Fibroblast of gingiva (primary cell): ENCODE results near the gene ASF1B.

Experiments
- DNase-seq: peaks from one replicate; pipeline ENCODE4 v3.0.0-alpha.2; 2011; ENCODE audit warnings: low read depth

Gene ASF1B

DNA sequence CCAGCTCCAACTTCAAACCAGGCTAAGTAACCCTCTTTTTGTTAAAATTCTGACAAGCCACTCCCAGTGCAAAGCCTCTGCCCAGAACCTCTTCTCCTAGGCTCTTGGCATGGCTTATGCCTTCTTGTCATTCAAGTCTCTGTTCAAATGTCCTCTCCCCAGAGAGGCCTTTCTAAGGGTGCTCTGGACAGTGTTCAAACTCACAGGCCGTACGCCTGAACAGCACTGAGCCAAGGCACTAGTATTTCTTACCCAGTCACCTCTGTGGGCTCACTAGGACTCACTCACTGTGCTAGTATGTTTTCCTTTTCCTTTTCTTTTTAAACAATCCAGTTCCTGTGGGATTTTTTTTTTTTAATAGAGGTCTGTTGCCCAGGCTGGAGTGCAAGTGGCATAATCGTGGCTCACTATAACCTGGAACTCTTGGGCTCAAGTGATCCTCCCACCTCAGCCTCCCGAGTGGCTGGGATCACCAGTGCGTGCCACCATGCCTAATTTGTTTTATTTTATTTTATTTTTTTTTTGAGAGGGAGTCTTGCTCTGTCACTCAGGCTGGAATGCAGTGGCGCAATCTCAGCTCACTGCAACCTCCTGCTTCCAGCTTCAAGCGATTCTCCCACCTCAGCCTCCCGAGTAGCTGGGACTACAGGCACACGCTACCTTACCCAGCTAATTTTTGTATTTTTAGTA, 2.3 kb upstream of the ASF1B start:
- no peak for DNase-seq

DNA sequence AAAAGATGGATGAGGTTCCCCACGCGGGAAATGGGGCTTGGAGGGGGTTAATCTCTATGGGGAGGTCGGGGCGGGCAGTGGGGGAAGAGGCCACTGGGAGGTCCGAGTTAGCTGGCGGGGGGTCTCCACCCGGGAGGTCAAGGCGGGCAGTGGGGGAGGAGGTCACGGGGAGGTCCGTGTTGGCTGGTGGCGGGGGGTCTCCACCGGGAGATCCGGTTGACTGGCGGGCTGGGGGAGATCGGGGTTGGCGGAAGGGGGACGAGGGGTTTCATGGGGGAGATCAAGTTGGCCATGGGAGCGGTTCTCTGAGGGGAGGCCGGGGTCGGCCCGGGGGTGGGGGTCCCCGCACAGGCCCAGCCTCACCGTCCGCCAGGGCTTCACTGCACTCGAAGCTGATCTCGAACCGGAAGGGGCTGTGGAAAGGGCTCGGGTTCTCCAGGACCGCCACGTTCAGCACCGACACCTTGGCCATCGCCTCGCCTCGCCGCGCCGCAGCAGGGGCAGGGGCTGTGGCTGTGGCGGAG, 342 bp downstream of the ASF1B start:
- no peak for DNase-seq

DNA sequence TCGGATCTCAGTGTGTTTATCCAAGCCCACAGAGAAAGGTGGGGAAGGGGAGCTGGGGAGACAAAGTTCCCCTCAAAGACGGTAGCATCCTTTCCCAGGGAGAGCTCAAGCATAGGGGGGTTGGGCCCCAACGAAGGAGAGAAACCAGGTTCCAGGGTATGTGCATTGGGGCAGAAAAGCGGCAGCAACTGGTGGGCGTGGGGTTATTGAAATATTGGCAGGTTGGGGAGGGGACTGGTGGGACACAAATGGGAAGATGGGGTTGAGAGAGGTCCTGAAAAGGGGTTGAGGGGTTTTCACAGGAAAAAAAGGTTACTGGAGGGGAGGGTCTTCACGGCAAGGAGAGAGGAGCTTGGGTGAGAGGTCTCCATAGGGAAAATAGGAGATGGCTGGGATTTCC, 1.0 kb downstream of the ASF1B start:
- no peak for DNase-seq

DNA sequence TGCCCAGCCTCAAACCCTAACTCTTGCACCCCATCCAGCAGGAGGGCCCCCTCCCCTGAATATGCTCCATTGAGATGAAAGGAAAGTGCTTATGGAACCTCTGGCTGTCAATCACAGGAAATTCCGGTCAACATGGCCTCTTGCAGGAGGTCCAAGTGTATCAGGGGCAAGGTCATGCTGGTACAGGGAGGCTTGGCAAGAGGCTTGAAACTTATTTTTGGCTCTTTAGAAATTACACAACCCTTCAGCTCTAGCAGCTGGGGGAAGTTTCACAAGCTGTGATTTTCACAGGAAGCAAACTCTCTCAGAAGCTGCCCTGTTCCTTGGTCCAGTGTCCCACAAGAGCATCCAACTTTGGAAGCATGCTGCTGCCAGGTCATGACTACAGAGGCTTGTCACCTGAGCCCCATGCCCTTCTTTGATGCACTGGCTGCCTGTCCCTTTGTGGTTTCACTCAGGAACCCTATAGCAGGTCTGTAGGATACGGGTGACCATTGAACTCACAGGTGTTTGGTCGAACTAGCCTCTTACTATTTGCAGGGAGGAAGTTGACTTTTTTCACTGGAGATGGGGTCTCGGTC, 8.4 kb downstream of the ASF1B start:
- DNase-seq, result peak; percentile 66

DNA sequence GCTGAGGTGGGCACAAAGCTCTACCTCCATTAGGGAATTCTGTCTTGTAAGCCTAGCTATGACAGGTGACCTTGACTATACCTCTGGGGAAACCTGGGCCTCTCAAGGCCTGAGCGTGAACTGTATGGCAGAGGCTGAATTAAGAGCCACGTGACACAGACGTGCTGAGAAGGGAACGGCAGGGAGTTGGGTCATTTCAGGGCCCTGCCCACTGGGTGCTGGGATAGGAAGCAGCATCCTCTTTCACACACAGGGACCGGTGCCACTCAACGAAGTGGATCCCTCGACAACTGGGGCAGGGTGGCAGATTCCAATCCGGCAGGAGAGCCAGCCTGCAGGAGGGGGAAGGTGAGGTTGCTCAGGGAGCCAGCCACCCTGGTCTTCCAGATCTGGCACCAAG, 9.2 kb downstream of the ASF1B start:
- DNase-seq, result no peak

DNA sequence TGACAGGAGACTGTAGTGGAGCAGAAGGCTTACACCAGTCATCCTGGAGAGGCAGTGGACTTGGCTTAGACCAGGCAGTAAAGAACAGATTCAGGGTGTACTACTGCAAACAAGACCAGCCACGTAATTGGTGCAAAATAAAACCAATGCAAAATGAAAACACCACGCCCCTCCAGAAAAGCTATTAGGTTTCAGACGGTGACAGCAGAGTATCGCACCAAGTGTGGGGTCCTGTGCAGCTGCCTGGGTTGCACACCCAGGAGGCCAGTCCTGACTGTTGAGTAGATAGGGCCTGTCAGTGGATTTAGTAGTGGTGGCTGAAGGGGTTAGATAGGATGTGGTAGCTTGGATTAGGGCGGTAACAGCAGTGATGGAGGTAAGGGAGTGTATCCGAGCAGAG, 13.5 kb downstream of the ASF1B start:
- DNase-seq, result no peak

DNA sequence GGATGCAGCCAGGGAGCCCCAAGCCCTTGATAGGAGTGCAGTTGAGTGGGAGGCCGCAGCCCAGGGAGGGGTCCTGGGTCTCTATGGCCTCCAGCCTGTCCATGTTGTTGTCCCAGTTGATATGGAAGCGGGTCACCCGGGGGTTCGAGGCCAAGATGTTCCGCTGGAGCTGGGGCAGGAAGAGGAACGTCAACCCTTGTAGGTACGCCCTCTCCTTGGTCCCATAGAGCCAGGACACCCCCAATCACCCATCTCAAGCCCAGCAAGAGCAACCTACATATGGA, 15.9 kb downstream of the ASF1B start:
- no peak for DNase-seq

DNA sequence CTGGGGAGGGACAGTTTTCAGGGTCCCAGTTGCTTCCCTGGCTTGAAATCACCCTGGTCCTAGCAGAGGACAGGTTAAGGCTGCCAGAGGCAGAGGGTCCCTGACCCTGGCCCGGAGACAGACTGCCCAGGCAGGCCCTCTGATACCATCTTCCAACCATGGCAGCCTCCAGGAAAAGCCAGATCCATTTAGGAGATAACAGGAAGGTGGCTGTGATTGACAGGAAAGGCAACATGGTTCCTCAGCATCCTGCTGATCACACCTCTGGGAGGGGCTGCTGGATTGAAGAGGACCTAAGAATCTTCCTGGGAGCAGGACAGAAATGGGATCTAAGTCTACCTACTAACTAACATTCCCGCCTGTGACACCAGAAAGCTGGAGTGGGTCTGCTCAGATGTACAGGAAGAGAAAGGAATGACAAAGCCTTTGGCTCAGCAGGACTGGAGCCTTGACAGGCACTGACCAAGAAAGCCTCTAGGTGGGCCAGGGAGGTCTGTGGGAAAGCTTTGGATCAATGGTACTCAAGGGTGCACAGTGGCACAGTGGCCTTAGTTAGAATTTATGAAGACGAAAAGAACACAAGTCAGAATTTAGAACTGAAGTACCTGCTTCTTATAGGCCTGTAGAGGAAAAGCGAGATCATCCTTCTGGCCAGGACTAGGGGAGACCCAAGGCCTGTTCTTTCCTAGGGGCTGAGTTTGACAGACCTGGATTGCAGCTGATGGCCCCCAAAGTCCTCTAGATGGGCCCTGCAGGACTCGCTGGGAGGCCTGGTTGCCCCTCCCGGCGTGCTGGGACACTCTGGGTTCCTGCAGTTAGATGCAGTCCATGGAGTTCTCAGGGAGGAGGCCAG, 16.5 kb downstream of the ASF1B start:
- DNase-seq, result no peak

DNA sequence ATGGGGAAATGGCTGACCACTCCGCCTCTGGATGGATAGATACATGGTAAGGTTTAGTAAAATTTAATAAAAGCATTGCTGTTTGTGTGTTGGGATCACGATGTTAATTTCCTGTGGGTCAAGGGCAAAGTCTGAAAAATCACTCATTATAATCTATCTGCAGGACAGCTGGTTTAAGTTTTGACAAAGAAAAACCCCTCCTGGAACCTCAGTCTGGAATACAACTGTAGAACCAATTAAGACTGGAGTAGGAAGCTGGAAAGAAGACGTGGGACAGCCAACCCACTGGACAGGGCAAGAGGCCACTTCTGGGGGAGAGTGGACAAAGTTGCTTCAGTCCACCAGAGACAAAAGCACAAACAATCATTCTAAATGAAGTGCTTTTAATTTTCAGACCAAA, 17.2 kb downstream of the ASF1B start:
- peak; percentile 15 for DNase-seq

DNA sequence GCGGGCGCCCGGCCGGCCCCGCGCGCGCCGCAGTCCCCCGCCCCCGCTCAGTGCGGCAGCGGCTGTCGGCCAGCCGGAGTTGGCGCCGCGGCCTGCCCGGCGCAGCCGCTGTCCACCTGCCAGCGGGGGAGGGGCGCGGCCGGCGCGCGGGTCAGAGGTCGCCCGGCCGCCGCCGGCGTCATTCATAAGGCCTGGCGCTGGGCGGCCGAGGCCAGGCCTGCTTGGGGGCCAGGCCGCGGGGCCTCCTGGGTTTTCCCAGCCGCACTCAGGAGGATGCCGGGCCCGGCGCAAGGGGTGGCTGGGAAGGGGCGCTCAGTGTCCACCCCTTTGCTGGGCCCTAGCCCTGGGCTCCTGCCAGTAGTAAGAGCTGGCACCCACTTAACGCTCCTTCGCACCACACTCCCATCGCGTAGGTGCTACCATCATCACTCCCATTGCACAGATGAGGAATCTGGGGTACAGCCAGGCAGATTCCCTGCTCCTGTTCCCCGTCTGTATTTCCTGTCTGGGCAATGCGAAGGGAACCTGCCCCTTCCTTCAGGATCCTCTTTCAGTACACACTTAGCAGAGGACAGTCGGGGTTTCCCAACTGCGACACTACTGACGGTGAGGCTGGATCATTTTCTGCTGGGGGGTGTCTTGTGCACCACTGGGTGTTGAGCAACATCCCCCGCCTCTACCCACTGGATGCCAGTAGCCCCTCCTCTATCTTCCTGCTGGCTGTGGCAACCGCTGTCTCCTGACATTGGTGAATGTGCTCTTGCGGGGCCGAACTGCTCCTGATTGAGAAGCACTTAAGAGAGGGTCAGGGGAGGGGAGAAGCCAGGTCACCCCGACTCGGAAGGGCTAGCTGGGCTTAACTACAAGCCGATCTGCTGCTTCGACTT, 18.0 kb downstream of the ASF1B start:
- DNase-seq, result peak; percentile 97

DNA sequence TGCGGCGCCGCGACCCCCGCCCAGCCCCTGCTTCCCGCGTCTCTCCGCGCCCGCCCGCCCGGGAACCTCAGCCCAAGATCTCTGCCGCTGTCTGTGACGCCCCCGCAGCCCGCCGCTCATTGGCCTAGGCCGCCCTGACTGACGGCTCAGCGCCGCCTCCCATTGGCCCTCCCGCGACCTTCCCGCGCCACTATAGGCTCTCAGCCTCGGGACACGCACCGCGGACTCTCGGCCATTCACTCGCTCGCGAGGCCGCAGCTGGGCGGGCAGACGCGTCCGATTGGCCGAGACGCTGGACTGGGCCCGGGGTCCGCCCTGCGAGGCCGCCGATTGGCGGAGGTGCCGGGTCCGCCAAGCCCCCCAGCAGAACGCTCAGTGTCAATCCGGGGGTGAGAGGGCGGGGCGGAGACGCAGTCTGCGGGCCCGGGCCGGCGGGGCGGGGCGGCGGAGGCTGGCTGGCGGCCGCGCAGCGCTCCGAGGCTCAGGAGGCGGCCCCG, 18.7 kb downstream of the ASF1B start, which contains the start of gene PRKACA:
Gene PRKACA (minus strand): TSS at position 95 of the 497 bp plus-strand sequence. CDS start 215 bp downstream, outside the sequence.
- DNase-seq, result peak; percentile 100

DNA sequence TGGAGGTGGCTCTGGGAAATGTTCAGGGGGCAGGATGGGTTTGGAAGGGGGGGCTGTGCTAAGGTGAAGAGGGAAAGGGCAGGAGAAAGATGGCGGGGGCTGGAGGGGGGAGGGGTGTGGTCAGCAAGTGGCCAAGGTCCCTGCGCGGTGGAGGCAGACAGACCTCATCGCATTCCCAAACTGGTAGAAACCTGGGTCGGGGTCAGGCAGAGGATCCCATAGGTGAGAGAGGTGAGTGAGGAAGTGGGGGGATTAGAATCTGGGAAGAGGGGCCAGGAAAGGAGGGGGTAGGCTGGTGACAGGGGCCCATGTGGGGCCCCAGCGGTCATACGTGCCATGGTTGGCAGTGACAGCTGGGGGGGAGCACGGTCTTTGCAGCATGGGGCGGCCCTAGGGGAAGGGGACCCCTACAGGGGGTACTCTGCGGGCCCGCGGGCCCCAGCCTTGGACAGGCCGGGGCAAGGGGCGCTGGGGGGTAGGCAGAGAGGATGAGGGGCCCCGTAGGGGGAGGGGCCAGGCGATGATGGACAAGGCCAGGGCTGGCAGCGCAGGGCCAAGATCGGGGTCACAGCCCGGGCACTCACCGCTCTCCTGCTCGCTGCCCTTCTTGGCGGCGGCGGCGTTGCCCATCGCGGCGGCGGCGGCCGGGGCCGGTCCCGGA, 19.3 kb downstream of the ASF1B start:
- no peak for DNase-seq

DNA sequence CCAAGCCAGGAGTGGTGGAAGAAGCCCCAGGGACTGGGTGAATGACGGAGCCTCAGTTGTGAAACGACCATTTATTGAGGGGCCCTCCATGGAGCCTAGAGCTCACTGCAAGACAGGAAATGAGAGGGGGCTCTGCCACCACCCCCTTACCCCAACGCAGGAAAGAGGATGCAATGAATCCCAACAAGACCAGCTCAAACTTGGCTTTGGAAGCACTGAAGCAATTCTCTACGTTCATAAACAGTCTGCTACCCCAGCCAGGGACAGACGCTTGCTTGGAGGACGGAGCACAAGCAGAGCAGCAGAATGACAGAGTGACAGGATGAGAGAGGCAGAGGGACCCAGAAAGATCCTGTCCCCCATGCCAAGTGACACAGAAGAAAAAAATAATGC, 19.9 kb downstream of the ASF1B start:
- no peak for DNase-seq

DNA sequence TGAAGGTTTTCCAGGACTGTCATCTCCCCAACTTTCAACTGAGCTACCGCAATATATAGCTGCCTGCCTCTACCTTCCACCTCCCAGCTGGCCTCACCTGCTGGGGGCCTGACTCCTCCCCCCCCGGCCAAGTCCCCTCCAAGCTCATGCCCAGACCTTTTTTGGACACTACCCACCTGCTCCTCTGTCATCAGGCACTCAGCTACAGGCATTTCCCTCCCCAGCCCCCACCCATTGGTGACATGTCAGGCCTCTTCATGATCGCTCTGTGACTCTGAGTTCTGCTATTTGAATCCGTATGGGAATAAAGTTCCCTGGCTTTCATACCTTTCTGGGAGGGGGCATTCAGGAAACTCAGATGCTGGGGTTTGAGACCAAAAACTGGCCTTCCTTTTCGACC, 20.6 kb downstream of the ASF1B start:
- no peak for DNase-seq

DNA sequence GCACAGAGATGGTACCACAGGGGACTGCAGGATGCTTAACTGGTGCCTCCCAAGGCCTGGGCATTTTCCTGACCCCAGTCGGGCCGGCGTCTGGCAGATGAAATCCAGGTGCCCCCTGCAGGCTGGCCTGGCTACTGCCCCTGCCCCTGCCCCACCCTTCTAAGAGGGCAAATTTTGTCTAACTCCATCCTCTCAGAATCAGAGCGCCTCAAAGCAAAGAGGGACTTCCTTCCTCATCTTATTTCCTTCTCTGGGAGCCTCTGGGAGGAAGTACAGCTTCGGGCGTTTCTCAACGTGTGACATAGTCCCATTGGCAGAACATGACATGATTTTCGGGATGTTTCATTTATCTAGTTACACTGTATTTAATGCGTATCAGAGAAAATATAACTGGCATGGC, 21.5 kb downstream of the ASF1B start:
- DNase-seq, result no peak

DNA sequence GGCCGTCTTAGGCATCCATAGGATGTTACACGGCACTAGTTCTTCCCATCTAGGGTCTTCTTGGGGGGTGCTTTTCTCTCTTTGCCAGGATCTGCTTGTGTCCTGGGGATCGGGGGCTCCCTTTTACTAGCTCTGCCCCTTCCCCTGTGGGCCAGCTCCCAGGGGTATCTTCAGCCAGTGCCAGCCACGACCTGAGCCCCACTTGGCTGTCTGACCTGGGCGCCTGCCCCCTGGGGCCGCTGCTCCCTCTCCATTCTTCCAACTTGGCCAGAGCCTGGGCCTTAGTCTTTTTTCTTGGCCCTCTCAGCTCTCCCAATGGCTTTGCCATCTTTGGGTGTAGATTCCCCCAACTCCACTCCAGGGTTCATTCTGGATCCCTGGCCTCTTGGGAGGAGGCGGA, 21.9 kb downstream of the ASF1B start:
- no peak for DNase-seq

DNA sequence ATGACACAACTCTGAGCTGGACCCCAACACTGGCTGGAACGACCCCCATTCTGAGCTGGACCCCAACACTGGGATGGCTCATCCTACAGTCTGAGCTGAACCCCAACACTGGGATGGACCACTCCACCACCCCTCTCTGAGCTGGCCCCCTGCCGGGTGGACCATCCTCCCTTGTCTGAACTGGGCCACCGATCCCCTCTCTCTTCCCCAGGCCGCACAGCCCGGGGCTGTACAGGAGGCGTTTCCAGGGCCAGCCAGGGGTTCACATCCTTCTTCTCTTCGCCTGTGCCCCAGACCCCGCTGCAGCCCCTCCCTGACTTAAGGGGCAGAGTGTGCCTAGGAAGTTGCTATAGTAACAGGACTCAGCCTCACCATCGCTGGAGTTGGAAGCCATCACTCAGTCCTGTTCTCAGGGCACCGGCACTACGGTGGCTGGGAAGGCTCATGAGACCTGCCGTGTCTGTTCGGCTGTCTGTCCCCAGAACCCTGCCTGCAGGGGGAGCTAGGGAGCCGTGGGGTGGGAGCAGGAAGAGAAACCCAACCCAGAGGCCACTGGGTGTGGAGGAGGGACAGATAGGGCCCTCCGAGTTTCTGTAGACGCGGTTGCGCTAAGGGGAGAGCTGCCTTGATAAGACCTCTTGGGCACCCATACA, 22.5 kb downstream of the ASF1B start:
- DNase-seq, result no peak

DNA sequence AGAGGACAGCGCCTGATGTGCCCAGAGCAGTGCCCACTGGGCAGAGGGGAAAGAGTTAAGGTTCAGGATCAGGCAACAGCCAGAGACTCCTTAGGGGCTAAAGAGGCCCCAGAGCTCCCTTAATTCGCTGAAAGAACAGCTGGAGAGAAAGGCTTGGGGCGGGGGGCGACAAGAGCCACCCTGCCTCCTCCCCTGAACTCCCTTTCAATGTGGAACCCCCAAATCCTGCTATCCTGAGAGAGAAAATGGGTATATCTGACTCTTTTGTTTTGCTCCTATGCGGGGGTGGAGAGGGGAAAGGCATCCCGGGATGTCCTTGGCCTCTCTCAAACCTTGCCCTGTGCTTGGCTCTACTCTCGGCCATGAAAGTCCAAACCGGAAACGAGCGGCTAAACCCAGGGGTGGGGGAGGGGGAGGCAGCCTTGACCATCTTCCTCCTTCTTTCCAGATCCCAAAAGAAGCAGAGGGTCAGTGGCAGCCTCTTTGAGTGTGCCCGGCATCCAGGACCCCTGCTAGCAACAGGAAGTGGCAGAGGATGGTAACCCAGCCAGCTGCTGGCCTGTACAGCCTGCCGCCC, 23.5 kb downstream of the ASF1B start:
- no peak for DNase-seq

DNA sequence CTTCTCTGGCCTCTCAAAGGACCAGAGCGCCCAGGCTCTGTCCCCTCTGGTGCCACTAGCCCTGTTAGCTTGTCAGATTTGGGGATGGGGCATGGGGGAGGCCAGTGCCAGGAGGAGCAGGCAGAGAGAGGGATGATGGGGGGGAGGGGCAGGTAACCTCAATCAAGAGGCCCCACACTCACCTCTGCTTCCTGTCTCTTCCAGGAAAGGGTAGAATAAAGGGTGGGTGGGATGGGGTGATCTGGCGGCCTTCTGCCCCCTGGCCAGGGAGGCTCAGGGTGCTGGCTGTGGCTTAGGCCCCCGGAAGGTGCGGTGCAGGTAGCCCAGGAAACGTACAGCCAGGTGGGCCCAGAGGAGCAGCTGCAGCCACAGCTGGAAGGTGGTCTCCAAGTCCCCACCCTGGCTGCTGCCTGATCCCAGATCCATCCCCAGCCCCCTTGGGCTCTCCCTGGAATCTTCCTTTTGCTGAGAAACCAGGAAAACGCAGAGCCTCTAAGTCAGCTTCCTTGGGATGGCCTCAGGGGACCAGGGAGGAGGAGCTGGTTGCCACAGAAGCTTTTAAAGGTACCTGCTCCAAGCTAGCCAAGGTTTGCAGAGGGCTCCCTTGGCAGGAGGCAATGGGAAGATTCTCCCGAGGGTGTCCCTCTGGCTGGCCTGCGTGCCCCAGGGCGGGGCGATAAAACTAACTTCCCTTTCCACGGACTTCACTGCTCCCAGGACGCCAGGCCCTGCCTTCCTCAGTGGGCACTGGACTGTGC, 24.2 kb downstream of the ASF1B start:
- no peak for DNase-seq

DNA sequence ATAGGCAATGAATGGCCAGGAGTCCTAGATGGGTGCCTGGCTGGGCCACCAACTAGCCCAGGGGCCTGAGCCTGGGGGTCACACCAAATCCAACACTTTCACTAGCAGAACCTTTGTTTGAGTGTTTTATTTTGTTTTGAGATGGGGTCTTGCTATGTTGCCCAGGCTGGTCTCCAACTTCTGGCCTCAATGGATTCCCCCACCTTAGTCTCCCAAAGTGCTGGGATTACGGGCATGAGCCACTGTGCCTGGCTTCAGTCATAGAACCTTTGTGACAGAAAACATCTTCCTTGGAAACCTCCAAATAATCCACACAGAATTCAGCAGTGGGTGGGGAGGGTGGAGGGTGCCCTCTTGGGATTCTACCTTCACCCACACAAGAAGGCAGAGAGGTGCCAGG, 24.9 kb downstream of the ASF1B start:
- DNase-seq, result no peak
